SK-N-SH treated with all-trans-retinoic acid at 6 μM for 48 hours (cell line): ENCODE measurements around the gene KIF4B.

Experiments used
- ATAC-seq: fragments of 200-7000 bp; cut with Tn5 transposase; 3 replicates; pipeline ENCODE4 v1.9.1; 2020; ENCODE audit warnings: mild to moderate bottlenecking, moderate library complexity
- ARNTL ChIP-seq: fragments of 450-650 bp; formaldehyde crosslinking; IDR thresholded peaks from 2 replicates; pipeline ENCODE4 v1.5.0; 2020; ENCODE audit warnings: low read depth, mild to moderate bottlenecking, moderate library complexity, borderline replicate concordance
- CREB5 ChIP-seq: fragments of 250-450 bp; sonication (Bioruptor Pico); IDR thresholded peaks from 2 replicates; pipeline ENCODE4 v1.5.1; 2020; ENCODE audit warnings: low read depth, mild to moderate bottlenecking, moderate library complexity
- CSDC2 ChIP-seq: fragments of 250-450 bp; sonication (Bioruptor Pico); IDR thresholded peaks from 2 replicates; pipeline ENCODE4 v1.5.0; 2020; ENCODE audit warnings: mild to moderate bottlenecking, moderate library complexity
- CSRNP3 ChIP-seq: fragments of 250-450 bp; sonication (Bioruptor Pico); IDR thresholded peaks from 2 replicates; pipeline ENCODE4 v1.5.1; 2021; ENCODE audit warnings: mild to moderate bottlenecking, moderate library complexity
- ESRRG ChIP-seq: fragments of 250-450 bp; sonication (Bioruptor Pico); IDR thresholded peaks from 2 replicates; pipeline ENCODE4 v1.6.1; 2021; ENCODE audit warnings: mild to moderate bottlenecking
- GLIS3 ChIP-seq: fragments of 250-450 bp; sonication (Bioruptor Pico); IDR thresholded peaks from 2 replicates; pipeline ENCODE4 v1.5.0; 2020; ENCODE audit warnings: mild to moderate bottlenecking, moderate library complexity
- ISL1 ChIP-seq: fragments of 250-450 bp; sonication (Bioruptor Pico); IDR thresholded peaks from 2 replicates; pipeline ENCODE4 v2.1.2; 2022; ENCODE audit warnings: mild to moderate bottlenecking, moderate library complexity
- OSR1 ChIP-seq: fragments of 250-450 bp; sonication (Bioruptor Pico); IDR thresholded peaks from 2 replicates; pipeline ENCODE4 v1.8.0; 2022; ENCODE audit warnings: moderate library complexity, mild to moderate bottlenecking, inconsistent platforms
- PPARA ChIP-seq: fragments of 250-450 bp; sonication (Bioruptor Pico); IDR thresholded peaks from 2 replicates; pipeline ENCODE4 v1.5.0; 2020; ENCODE audit warnings: mild to moderate bottlenecking, borderline replicate concordance
- SNAI2 ChIP-seq: fragments of 250-450 bp; sonication (Bioruptor Pico); IDR thresholded peaks from 2 replicates; pipeline ENCODE4 v1.5.0; 2020; ENCODE audit warnings: mild to moderate bottlenecking, moderate library complexity
- TCF4 ChIP-seq: fragments of 250-450 bp; sonication (Bioruptor Pico); IDR thresholded peaks from 2 replicates; pipeline ENCODE4 v1.8.0; 2021; ENCODE audit warnings: mild to moderate bottlenecking, moderate library complexity, borderline replicate concordance
- TOX ChIP-seq: fragments of 250-450 bp; sonication (Bioruptor Pico); IDR thresholded peaks from 2 replicates; pipeline ENCODE4 v1.8.0; 2021; ENCODE audit warnings: mild to moderate bottlenecking, moderate library complexity, borderline replicate concordance
- ZC3H10 ChIP-seq: fragments of 250-450 bp; sonication (Bioruptor Pico); IDR thresholded peaks from 2 replicates; pipeline ENCODE4 v1.5.1; 2021; ENCODE audit warnings: mild to moderate bottlenecking, moderate library complexity
- ZFP3 ChIP-seq: fragments of 250-450 bp; sonication (Bioruptor Pico); IDR thresholded peaks from 2 replicates; pipeline ENCODE4 v1.5.0; 2020; ENCODE audit warnings: mild to moderate bottlenecking, moderate library complexity
- ZFP30 ChIP-seq: fragments of 450-650 bp; formaldehyde crosslinking; IDR thresholded peaks from 2 replicates; pipeline ENCODE4 v1.5.0; 2022; ENCODE audit warnings: mild to moderate bottlenecking, moderate library complexity
- ZNF565 ChIP-seq: fragments of 450-650 bp; formaldehyde crosslinking; conservative IDR thresholded peaks from 2 replicates; pipeline ENCODE4 v1.5.0; 2020; ENCODE audit warnings: low read depth, mild to moderate bottlenecking, moderate library complexity
- ZNF70 ChIP-seq: fragments of 450-650 bp; formaldehyde crosslinking; IDR thresholded peaks from 2 replicates; pipeline ENCODE4 v1.5.0; 2020; ENCODE audit warnings: mild to moderate bottlenecking, moderate library complexity
- ZNF8 ChIP-seq: fragments of 450-650 bp; formaldehyde crosslinking; IDR thresholded peaks from 2 replicates; pipeline ENCODE4 v1.5.0; 2020; ENCODE audit warnings: mild to moderate bottlenecking, moderate library complexity
- TF ChIP-seq, protein P1 (sequence below): fragments of 250-450 bp; sonication (Bioruptor Pico); IDR thresholded peaks from 2 replicates; pipeline ENCODE4 v1.8.0; 2021; ENCODE audit warnings: low read depth, mild to moderate bottlenecking, moderate library complexity, borderline replicate concordance

The KIF4B gene, protein sequence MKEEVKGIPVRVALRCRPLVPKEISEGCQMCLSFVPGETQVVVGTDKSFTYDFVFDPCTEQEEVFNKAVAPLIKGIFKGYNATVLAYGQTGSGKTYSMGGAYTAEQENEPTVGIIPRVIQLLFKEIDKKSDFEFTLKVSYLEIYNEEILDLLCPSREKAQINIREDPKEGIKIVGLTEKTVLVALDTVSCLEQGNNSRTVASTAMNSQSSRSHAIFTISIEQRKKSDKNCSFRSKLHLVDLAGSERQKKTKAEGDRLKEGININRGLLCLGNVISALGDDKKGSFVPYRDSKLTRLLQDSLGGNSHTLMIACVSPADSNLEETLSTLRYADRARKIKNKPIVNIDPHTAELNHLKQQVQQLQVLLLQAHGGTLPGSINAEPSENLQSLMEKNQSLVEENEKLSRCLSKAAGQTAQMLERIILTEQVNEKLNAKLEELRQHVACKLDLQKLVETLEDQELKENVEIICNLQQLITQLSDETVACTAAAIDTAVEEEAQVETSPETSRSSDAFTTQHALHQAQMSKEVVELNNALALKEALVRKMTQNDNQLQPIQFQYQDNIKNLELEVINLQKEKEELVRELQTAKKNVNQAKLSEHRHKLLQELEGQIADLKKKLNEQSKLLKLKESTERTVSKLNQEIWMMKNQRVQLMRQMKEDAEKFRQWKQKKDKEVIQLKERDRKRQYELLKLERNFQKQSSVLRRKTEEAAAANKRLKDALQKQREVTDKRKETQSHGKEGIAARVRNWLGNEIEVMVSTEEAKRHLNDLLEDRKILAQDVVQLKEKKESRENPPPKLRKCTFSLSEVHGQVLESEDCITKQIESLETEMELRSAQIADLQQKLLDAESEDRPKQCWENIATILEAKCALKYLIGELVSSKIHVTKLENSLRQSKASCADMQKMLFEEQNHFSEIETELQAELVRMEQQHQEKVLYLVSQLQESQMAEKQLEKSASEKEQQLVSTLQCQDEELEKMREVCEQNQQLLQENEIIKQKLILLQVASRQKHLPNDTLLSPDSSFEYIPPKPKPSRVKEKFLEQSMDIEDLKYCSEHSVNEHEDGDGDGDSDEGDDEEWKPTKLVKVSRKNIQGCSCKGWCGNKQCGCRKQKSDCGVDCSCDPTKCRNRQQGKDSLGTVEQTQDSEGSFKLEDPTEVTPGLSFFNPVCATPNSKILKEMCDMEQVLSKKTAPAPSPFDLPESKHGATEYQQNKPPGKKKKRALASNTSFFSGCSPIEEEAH

DNA sequence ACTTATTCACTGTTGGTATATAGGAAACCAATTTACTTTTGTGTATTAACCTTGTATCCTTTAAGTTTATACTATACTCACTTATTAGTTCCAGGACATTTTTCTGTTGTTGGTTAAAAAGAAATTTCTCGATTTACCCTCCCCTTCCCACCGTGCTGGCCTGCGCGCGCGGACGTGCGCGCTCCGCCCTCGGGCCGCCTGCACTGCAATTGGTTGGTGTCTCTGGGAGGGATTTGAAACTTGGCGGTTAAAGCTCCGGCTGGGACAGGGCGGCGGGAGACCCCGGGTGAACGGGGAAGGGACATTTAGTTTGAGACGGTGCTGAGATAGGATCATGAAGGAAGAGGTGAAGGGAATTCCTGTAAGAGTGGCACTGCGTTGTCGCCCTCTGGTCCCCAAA, at the start of gene KIF4B:
TSS of gene KIF4B (plus strand) at position 230 of the 400 bp plus-strand sequence. CDS start at position 335, 105 bp downstream.
- TF ChIP-seq SNAI2 (CRISPR knock-in tag) (no peak), ESRRG (CRISPR knock-in tag) (no peak)
- no peak for ATAC-seq

- ATAC-seq = no peak
- TF ChIP-seq ZFP30 (CRISPR knock-in tag) (no peak), TOX (CRISPR knock-in tag) (no peak), ZFP3 (CRISPR knock-in tag) (no peak), SNAI2 (CRISPR knock-in tag) (no peak), PPARA (CRISPR knock-in tag) (no peak), ZC3H10 (CRISPR knock-in tag) (no peak), ZNF70 (CRISPR knock-in tag) (no peak), GLIS3 (no peak), ZNF565 (CRISPR knock-in tag) (no peak), TCF4 (CRISPR knock-in tag) (no peak)
- TF ChIP-seq, all 23 proteins: peak for 0
Observed at GRCh38 chr5:154966081-154966841, 47.3 kb upstream of the KIF4B start.

DNA sequence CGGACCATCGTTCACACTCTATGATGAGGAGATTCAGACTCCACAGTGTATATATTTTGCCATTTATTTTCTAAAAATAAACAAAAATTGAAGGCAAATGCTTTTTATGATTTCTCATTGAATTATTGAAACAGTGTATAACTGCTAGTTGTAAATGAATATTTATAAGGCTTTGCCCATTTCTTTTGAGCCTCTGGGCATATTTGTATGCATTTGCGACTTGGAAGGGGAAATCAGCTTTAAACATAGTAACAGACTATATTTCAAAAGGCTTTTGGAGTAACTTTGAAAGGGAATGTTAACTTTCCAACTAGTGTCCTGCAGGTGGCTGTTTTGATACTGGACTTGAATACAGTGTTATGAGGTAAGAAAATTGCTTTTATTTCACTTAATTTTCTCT, 46.7 kb upstream of the KIF4B start:
- TF ChIP-seq CREB5 (CRISPR knock-in tag) (no peak), CSRNP3 (CRISPR knock-in tag) (no peak), ARNTL (CRISPR knock-in tag) (no peak)
- TF ChIP-seq, protein P1, sequence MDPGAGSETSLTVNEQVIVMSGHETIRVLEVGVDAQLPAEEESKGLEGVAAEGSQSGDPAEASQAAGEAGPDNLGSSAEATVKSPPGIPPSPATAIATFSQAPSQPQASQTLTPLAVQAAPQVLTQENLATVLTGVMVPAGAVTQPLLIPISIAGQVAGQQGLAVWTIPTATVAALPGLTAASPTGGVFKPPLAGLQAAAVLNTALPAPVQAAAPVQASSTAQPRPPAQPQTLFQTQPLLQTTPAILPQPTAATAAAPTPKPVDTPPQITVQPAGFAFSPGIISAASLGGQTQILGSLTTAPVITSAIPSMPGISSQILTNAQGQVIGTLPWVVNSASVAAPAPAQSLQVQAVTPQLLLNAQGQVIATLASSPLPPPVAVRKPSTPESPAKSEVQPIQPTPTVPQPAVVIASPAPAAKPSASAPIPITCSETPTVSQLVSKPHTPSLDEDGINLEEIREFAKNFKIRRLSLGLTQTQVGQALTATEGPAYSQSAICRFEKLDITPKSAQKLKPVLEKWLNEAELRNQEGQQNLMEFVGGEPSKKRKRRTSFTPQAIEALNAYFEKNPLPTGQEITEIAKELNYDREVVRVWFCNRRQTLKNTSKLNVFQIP = no peak
- TF ChIP-seq, all 23 proteins: peak for 0
- ATAC-seq = no peak

- ATAC-seq = peak; percentile 65; the same call in 2 of the 3 replicates
- TF ChIP-seq ISL1 (CRISPR knock-in tag) (no peak), GLIS3 (no peak), CREB5 (CRISPR knock-in tag) (no peak), ZNF8 (CRISPR knock-in tag) (no peak), OSR1 (no peak), ZFP3 (CRISPR knock-in tag) (no peak), TOX (CRISPR knock-in tag) (no peak), CSDC2 (CRISPR knock-in tag) (no peak), ZNF565 (CRISPR knock-in tag) (no peak), ZC3H10 (CRISPR knock-in tag) (no peak), ESRRG (CRISPR knock-in tag) (no peak), PPARA (CRISPR knock-in tag) (no peak), ARNTL (CRISPR knock-in tag) (no peak), TCF4 (CRISPR knock-in tag) (no peak)
Observed at GRCh38 chr5:154967421-154968024, 46.0 kb upstream of the KIF4B start.
